DOHH2 (cell line): Measurements from ENCODE around the gene PDE9A.

Source experiments
- EZH2phosphoT487 ChIP-seq: fragments of 200-600 bp; sonication (generic); IDR thresholded peaks from 2 replicates; pipeline ENCODE4 v1.6.1; 2017; ENCODE audit warnings: borderline replicate concordance, mild to moderate bottlenecking, antibody characterized with exemption, low read length, moderate library complexity, mixed read lengths
- TF ChIP-seq, protein P1 (sequence below): fragments of 200-600 bp; sonication (generic); IDR thresholded peaks from one replicate; pipeline ENCODE4 v1.5.1; 2014; ENCODE audit warnings: antibody characterized with exemption, mild to moderate bottlenecking, low read depth, low read length; ENCODE audit not compliant: poor library complexity, severe bottlenecking

DNA sequence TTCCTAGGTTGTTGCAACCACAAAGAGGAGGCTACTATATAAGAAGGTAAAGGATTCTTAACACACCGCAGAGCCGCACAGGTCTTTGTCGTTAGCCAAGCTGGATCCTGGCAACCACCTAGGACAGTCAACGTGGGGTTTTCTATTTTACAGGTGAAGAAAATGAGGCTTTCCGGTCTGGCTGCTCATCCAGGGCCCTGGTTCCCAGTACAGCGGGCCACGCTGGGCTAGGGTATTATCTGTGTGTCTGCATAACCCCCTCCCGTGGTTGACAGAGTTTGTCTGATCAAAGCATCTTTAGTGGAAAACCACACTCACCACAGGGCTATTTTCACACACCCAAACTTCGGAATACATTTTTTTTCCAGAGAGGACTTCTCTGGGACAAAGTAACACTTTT lies 39.0 kb upstream of the PDE9A start:
- TF ChIP-seq, protein P1, sequence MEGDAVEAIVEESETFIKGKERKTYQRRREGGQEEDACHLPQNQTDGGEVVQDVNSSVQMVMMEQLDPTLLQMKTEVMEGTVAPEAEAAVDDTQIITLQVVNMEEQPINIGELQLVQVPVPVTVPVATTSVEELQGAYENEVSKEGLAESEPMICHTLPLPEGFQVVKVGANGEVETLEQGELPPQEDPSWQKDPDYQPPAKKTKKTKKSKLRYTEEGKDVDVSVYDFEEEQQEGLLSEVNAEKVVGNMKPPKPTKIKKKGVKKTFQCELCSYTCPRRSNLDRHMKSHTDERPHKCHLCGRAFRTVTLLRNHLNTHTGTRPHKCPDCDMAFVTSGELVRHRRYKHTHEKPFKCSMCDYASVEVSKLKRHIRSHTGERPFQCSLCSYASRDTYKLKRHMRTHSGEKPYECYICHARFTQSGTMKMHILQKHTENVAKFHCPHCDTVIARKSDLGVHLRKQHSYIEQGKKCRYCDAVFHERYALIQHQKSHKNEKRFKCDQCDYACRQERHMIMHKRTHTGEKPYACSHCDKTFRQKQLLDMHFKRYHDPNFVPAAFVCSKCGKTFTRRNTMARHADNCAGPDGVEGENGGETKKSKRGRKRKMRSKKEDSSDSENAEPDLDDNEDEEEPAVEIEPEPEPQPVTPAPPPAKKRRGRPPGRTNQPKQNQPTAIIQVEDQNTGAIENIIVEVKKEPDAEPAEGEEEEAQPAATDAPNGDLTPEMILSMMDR: no peak
- TF ChIP-seq EZH2phosphoT487: no peak
